Globus pallidus (tissue), 1 donor: Measurements from ENCODE around the gene TCF7.
"Not testable (repeated sequence)": the region's sequence is repeated elsewhere in the genome, so short reads cannot be mapped to it uniquely, and the experiment has no call there.

Experiments
- DNase-seq: peaks from one replicate; pipeline ENCODE4 v3.0.0-alpha.2; 2015; ENCODE audit warnings: low spot score

TCF7 gene

DNA sequence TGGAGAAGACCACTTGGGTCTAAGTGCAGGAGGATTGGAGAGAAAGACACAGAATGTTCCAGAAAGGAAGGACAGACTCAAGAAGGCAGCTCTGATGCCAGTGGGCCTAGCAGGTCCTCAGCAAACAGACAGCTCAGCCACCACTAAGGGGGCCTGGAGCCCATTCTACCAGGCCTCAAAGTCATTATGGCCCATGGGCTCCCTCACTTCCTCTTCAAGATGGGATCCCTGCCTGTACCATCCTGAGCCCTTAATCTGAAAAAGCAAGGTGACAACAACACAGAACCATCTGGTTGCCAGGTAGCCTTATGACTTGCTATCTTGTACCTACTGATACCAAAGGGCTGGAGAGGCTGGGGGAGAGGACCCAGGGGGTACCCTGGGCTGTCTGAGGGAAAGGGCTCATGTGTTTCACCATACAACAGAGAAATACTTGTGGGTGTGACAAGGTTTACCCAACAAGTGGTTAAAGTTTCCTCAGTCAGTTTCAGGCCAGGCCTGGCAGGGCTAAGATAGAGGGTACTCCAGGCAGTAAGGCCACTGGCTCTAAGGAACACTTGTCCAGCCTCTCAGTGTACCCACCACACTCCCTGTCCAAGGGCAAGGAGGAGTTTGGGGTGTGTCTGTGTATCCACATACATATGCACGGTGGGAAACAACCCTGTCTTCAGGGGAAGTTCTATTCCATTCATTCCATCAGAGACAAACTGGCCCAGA is 30.7 kb downstream of the TCF7 start:
- DNase-seq = no peak

DNA sequence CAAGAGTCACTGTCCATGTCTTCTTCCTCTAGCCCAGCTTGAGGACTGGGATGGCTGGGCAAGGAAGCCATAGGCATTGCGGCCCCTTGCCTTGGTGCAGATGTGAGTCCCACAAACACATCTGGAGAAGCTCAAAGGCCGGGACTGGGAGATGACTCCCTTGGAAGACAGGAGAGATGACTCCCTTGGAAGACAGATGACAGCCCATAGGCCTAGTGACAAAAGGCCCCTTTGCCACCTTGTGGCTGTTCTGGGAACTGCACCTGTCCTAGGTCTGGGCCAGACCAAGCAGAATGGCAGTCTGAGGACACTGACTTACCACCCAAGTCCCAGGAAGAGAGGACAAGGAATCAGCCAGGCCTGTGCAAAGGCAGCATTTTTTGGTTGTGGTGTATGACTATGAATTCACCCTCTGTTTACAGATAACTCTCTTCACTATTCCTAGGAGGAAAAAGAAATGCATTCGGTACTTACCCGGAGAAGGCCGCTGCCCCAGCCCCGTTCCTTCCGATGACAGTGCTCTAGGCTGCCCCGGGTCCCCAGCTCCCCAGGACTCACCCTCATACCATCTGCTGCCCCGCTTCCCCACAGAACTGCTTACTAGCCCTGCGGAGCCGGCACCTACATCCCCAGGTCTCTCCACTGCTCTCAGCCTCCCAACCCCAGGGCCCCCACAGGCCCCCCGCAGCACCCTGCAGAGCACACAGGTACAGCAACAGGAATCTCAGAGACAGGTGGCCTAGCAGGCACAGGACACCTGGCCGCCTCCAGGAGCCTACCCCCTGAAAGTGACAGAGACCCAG is 31.5 kb downstream of the TCF7 start:
- peak; percentile 70 for DNase-seq

DNA sequence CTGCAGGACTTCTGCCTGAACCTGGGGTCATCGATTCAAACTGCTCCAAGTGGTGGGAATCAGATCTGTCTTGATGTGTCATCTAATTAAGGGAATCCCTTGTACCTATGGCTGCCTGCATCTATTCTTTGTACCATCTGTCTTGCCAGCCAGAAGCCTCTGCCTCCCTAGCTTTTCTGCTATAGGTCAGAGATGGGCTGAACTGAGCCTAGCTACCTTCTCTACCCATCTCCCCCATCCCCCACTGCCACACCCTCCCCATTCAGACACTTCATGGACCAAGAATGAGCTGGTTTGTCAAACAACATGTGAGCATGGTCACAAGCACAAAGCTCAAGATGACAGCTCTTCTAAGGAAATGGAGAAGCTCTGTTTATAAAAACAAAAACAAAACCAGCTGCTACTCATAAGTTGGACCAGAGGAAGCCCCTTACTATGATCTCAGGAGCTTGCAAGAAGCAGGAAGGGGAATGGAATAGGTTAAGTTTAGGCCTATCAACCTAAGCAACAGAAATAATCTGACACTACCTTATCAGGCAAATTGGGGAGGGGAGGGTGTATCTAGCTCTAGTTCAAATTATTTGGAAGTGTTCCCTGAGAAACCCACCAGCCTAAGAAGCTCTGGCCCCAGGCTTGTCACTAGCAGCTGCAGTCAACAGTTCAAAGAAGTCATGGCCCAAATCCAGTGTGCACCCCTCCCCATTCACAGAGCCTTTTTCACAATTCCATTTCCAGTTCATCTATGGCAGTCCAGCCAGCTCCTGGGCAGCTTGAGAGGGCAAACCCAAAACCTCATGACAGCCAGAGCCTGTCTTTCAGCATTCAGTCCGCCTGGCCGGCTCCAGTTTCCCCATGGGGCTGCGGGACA is 32.4 kb downstream of the TCF7 start:
- DNase-seq = no peak

DNA sequence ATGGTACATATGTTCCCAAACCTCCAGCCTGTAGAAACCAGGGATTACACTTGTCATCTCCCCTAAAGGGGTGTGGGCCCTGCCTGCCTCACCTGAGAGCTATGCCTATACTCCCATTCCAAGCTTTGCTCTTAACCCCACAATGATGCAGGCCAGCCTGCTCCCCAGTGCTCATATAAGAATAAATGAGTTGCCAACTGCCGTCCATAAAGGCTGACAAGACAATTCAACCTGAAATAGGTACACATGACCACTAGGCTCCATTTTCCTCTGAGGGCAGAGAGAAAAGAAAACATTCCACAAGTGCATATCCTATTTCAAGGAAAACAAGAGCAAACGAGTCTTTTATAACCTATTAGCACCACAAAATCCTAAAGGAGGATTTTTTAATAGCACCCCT is 33.8 kb downstream of the TCF7 start:
- no peak for DNase-seq

DNA sequence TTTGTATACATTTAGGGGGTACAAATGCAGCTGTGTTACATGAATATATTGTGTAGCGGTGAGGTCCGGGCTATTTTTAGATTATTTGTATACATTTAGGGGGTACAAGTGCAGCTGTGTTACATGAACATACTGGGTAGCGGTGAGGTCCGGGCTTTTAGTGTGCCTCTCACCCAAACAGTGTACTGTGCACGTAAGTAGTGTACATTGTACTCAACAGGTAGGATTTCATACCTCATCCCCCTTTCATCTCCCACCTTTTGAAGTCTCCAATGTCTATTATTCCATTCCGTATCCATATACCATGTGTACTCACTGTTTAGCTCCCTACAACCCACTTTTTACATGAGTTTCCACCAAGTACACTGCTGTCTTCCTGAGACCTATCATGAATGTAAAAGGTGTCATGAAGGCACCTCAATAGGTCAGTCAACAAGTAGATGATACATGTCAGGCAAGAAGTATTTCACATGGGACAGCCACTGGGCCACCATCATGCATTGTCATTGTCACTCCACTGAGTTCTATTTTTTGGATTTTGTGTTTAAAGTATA is 34.6 kb downstream of the TCF7 start:
- no peak for DNase-seq

DNA sequence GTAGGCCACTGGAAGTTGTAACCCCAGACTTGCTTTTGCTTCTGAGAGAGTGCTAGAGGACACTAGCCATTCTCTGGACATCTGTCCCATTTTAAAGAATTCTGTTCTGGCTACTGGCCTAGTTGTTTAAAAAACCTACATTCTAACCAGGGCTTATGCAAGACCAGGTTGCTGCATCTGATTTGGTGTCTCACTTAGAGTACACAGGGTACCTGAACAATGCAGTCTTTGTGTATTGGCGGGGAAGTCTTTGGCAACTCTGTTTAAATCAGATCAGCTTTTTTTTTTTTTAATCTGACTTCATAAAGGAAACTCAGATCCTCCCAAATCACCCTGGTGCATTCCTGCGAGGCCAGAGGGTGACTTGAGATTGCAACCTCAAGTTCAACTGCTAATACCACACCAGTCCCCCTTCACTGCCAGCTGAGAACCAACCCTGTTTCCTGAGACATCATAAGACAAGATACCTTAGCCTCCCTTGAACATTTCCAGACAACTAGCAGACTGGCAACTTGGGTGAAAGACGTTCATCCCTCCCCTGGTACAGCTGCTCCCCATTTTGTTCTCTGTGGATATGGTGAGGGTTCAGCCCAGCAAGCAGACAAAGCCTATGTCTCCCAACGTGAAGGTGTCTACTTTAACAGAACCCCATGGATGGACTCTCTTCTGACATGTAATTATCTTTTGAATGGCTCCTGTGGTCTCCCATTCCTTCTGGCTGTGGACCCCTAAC is 35.3 kb downstream of the TCF7 start:
- DNase-seq = peak; percentile 62

DNA sequence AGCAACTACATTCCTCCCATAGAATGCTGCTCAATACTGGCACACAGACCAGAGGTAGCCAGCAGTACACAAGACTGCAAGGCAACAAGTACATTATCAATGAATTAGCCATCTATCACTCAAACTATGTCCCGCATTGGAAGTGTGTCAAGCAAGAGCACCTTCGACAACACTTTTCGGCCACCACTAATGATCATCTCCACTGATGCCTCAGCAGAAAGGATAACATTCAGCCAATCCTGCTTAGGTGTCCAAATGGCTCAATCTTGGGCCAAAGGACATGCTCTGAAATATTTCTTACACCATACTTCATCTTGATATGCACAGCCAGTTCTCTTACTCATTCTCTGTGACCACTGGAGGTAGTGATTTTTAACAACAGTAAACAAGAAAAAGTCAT is 37.2 kb downstream of the TCF7 start:
- no peak for DNase-seq

DNA sequence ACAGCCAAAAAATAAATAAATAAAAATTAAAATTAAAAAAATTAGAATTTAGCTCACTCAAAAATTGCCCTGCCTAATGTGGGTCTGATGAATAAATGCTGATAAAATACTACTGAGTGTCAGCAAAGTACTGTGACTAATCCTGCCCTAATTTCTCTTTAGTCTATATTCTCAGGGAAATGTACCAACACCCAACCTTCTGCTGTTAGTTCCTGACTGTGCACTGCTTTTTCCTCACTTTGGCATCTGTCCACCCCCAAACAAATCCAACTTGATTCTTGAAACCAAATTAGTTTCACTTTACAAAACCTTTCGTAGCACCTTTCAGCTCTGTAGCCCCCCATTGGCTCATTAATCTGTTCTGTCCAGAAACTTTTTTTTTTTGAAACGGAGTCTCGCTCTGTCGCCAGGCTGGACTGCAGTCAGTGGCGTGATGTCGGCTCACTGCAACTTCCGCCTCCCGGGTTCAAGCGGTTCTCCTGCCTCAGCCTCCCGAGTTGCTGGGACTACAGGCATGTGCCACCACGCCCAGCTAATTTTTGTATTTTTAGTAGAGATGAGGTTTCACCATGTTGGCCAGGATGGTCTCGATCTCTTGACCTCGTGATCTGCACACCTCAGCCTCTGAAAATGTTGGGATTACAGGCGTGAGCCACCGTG is 37.8 kb downstream of the TCF7 start:
- not testable (repeated sequence) for DNase-seq

DNA sequence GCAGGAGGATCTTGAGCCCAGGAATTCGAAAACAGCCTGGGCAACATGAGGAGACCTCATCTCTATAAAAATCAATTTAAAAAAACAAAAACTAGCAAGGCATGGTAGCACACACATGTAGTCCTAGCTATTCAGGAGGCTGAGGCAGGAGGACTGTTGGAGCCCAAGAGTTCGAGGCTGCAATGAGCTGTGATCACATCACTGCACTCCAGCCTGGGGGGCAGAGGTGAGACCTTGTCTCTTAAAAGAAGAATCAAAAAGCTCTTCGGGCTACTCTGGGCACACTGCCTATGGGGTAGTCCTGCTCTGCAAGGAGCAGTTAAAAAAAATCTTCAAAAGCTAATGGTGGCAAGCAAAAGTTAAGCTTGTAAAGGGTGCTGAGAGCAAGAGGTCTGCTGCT is 38.8 kb downstream of the TCF7 start:
- DNase-seq = no peak

DNA sequence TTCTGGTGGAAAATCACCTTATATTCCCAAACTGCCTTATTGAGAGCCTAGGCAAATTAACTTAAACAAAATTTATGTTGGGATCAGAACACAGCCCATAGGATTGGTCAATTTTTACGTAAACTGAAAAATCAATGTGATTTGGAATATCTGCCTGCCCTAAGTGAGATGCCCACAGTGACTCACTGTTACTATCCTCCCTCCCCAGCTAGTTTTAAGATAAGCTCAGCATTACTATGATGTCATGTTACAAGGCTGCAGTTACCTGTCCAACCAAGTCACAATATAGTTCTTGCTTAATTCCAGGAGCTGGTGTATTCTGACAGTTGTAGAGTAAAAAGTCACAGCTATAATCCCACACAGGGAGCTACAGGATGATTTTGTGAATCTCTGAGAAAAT is 39.2 kb downstream of the TCF7 start:
- no peak for DNase-seq

DNA sequence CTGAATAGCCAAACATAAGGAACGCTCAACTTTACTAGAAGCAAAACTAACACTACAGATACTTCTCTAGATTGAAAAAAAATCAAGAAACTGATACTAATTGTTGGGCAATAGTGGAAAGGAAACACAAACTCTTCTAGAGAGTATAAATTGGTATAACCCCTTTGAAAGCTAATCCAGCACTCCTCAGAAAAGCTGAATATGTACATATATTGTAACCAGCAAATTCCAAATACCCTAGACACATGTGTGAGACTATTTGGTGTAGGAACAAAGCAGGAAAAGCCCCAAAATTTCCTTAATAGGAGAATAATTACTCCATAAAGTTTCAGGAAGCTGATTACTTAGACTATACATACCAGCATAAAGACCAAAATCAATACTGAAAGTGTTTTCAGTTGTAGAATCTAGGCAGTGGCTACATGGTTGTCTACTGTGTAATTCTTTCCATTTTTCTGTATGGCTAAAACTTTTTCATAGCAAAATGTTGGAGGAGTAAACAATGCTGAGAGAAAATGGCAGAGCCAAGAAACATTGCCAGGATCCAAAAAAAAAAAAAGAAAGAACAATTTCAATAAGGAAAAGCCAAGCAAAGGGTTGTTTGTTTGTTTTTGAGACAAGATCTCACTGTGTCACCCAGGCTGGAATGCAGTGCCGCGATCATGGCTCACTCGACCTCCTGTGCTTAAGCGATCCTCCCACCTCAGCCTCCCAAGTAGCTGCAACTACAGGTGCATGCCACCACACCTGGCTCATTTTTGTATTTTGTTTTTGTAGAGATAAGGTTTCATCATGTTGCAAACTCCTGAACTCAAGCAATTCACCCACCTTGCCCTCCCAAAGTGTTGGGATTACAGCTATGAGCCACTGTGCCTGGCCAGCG is 47.3 kb downstream of the TCF7 start:
- DNase-seq = no peak

DNA sequence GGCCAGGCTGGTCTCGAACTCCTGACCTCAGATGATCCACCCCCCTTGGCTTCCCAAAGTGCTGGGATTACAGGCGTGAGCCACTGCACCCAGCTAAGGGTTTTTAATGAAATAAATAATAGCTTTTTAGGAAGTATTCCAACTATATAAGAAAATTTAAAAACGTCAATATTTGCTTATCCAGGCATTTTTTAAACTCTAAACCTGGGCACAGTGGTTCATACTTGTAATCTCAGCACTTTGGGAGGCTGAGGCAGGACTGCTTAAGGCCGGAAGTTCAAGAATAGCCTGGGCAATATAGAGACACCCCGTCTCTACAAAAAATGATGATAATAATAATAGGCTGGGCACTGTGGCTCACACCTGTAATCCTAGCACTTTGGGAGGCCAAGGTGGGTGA is 48.1 kb downstream of the TCF7 start:
- no peak for DNase-seq

DNA sequence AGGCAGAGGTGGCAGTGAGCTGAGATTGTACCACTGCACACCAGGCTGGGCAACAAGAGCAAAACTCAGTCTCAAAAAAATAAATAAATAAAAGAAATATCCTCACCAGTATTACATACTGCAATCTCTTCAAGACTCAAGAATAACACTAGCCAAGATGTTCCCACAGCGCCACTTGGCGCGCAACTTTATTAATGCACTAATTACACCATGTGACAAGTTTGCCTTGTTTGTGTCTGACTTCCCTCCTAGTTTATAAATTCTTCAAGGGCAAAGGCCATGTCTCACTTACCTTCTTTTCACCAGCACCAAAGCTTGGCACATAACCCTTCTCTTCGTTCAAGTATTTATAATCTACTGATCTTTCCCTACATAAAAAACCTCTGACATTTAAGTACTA is 57.5 kb downstream of the TCF7 start:
- no peak for DNase-seq

DNA sequence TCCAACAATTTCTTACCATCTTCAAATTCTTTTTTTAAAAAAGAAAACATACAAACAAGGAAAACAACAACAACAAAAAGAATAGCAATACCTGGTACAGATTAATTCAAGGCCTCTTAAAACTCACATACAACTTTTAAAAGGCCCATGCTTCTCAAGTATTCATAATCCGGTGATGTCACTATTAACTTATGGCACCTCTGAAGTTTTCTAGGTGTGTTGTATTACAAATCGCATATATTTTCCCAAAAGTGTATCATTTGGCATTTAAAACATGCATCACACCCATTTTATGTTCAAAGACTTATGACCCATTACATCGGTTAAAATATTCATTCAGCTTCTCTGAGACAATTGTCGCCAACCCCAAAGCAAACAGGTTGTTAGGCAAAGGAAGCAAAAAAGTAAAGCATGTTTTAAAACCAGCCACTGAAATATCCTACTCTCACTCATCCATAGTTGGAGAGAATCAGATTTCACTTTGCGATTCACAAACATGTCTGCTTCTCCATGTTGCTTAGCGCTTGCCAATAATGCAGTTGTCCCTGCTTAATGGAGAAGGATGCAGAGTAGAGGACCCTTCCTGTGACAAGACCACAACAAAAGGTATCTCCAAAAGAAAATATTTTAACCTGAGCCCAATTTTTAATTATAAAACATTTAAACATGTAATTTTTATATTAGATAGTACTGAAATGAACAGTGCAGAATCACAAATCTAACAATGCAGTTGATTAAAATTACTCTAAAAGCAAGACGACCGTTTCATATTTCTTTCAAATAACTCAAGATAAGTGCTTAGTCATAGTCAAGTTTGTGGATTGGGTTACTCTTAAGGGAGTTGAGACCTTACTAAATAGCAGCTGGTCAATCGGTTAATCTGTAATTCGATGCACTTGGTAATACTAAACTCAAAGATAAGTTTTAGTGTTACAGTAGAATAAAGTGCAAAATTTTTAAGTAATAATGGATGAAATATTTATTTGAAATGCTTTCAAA is 60.7 kb downstream of the TCF7 start:
- DNase-seq = no peak

DNA sequence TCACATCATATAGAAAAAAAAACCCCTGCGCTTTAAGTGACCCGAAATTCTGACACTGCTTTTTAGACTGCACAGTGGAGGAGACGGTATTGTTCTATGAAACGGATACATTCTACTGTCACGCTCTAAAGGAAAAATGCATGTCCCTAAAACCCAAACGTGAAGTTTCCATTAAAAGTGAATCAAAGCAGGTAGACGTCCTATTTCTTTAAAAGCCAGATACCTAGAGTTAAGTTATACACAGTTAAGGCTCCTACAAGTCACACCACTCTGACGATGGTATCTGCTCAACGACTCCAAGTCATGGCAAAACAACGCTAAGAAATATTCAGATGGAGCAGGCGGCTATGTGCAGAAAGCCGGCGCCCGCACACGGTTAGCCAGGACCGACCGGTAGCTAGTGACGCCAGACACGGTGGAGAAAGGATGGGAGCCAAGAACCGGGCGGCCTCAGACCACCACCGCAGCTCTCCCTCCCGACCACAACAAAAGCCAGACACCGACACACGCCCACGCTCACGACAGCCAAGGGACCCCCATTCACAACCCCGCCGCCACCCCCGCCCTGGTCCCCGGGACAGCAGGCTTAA is 61.5 kb downstream of the TCF7 start:
- DNase-seq = no peak

DNA sequence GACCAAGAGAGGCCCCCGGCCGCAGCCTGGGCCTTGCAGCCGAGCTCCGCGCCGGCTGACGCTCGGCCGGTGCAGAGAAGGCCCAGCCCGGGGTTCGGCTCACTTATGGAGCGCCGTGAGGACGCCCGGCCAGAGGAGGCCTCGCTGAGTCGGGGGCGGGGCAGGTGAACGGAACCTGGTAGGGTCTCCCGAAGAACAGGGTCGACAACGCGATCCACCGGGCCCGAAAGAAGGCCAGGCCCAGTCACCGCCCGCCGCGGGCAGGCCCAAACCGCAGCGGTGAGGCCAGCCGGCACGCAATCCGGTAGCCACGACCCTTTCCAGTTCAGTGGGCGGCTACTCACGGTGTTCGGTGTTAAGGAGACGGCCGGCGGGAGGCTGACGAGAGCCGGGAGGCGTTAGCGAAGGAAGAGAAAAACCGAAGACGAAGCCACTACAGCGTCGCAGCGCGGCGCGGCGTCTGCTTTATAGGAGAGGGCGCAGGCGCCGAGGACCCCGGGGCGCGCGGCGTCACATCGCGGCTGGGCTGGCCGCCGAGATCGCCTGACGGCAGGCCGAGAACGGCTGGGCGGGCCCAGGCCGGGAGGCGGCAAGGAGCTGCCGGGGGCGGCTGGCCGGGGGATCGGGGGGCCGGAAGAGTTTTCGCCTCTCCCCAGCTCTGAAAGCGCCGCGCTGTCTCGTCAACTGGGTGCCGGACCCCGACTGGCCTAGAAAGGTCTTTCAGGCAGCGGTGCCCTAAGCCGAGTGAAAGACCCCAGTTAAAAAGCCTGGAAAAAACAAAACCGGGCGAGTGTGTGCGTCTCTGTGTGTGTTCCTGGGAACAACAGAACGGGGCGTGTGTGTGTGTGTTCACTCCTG is 62.3 kb downstream of the TCF7 start, which contains the start of gene SKP1:
SKP1 (minus strand) TSS at position 440 of the 858 bp plus-strand sequence. CDS start 2,928 bp downstream, outside the sequence.
- DNase-seq = peak; percentile 79

DNA sequence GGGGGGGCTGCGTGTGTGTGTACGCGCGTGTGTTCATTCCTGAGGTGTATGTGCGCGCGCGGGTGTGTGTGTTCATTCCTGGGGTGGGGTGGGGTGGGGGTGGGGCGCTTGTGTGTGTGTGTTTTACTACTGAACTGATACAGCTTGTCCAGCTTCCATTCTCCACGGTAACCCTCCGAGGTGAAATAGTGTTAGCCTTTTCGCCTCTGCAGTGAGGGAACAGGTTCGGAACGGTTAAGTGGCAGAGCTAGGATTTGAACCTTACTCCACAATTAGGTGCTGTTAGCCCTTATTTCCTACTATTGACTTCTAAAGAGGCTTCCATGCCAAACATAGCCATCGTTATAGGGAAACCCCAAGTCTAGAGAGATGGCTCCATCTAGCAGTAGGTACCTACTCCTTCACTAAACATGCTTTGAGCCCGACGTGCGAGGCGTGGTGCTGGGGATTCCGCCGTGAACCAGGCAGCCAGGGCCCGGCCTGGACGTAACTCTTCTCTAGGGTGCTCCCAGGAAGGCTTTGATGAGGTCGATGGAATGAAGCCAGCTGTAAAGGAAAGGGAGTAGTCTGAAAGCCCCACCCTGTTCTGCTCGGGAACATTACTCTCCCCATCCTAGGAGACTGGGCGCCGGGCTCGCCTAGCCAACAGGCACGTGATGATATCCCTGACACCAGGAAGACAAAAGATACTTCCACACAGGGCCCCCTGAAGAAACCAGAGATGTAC is 63.1 kb downstream of the TCF7 start:
- no peak for DNase-seq
